ENCODE data around the gene ZXDC.

Gene ZXDC

DNA sequence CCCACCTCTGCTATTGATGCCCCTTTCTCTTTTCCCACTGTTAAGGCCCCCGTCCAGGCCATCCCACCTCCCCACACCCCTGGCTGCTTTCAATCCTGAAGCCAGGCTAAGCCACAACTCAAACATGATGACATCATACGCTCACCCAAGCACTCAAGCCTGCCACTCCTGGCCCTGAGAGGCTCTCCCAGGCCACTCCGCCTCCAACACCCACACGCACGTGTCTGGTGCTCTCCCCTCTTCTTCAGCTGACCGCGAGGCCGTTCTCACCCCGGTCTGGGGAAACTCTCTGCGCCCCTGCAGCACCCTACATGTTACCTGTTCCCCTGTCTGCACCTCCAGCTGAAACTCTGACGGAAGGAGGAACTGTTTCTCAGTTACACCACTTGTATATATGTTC is 6.2 kb downstream of the ZXDC start:
- H3K9ac ChIP-seq (ENCODE audit: low read length in 2 of 2): no peak overlapping the region
- no peaks in the 10 kb centered on the region for H3K27me3 ChIP-seq (ENCODE audit: control insufficient read depth in 1 of 2, insufficient read depth in 2 of 2, low read length in 2 of 2)
- no peak overlapping the region for H3K27ac ChIP-seq (ENCODE audit: low read length)
- peaks cover 41% of the 10 kb centered on the region for H3K4me1 ChIP-seq (ENCODE audit: control insufficient read depth, insufficient read depth, low read length)
- peaks cover 62 to 65% of the 10 kb centered on the region in 2 donors for H3K36me3 ChIP-seq (ENCODE audit: control insufficient read depth in 2 of 2, insufficient read depth in 2 of 2, low read length in 2 of 2)
- H3K9me3 ChIP-seq (ENCODE audit: control insufficient read depth in 2 of 2, low read length in 2 of 2): no peaks in the 10 kb centered on the region
- H3K4me3 ChIP-seq (ENCODE audit: low read length in 2 of 2): no peak overlapping the region

DNA sequence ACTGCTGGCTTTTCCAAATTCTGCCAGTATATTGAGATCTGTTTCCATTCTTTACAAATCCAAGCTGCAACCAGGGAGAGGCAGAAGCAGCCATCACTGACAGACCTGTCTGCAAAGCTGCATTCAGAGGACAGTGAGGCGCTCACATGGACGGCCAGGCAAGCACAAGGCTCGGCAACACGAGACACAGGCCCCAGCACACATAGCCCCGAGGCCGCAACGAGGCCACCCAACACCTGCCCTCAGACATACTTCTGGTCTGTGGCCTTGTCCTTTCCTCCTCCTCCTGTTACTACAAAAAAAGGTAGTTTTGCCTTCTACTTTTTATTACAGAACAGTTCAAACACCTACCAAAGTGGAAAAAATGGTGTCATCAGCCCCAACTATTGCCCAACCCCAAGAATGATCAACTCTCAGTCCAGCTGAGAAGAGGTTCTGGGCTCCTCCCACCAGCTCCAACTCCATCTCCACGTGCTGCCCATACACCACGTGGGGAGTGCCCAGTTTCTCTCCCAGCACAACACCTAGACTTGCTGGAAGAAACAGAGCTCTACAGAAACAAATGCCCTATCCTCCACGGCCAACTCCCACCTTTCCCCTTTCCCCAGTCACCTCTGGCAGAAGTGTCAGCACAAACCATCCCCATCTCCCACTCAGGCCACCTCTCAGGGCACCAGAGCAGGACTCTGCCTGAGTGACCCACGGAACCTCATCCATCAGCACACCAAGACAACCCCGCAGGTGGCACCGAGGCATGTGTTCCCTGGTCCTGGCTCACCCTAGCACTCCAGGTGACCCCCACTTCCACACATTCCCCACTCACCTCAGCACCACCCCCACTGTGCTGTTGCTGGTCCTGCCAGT is 7.4 kb downstream of the ZXDC start:
- Histone ChIP-seq H3K9ac (ENCODE audit: low read length in 2 of 2) (no peak overlapping the region), H3K4me3 (ENCODE audit: low read length in 2 of 2) (no peak overlapping the region), H3K36me3 (ENCODE audit: control insufficient read depth in 2 of 2, insufficient read depth in 2 of 2, low read length in 2 of 2) (peaks cover 72 to 73% of the 10 kb centered on the region in 2 donors), H3K9me3 (ENCODE audit: control insufficient read depth in 2 of 2, low read length in 2 of 2) (no peaks in the 10 kb centered on the region), H3K4me1 (ENCODE audit: control insufficient read depth, insufficient read depth, low read length) (peaks cover 30% of the 10 kb centered on the region), H3K27me3 (ENCODE audit: control insufficient read depth in 1 of 2, insufficient read depth in 2 of 2, low read length in 2 of 2) (no peaks in the 10 kb centered on the region), H3K27ac (ENCODE audit: low read length) (no peak overlapping the region)

DNA sequence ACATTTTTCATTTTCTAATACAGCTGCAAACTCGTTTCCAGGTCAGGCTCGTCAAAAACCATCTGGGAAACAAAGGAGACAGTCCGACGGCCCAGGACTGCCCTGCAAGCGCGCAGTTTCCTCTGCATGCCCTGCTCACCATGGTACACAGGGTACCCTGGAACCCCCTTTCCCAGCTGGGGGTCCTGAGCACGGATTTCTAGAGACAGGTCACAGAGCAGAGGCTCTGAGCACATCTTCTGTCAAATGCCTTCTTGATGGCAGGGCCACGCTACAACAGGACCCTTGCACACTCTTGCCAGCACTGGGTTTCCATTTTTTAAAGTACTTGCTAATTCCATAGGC is 8.1 kb downstream of the ZXDC start:
- peaks cover 23% of the 10 kb centered on the region for H3K4me1 ChIP-seq (ENCODE audit: control insufficient read depth, insufficient read depth, low read length)
- H3K36me3 ChIP-seq (ENCODE audit: control insufficient read depth in 2 of 2, insufficient read depth in 2 of 2, low read length in 2 of 2): peaks cover 74 to 75% of the 10 kb centered on the region in 2 donors
- H3K27me3 ChIP-seq (ENCODE audit: control insufficient read depth in 1 of 2, insufficient read depth in 2 of 2, low read length in 2 of 2): no peaks in the 10 kb centered on the region
- H3K4me3 ChIP-seq (ENCODE audit: low read length in 2 of 2): no peak overlapping the region
- H3K27ac ChIP-seq (ENCODE audit: low read length): no peak overlapping the region
- H3K9me3 ChIP-seq (ENCODE audit: control insufficient read depth in 2 of 2, low read length in 2 of 2): no peaks in the 10 kb centered on the region
- H3K9ac ChIP-seq (ENCODE audit: low read length in 2 of 2): no peak overlapping the region

DNA sequence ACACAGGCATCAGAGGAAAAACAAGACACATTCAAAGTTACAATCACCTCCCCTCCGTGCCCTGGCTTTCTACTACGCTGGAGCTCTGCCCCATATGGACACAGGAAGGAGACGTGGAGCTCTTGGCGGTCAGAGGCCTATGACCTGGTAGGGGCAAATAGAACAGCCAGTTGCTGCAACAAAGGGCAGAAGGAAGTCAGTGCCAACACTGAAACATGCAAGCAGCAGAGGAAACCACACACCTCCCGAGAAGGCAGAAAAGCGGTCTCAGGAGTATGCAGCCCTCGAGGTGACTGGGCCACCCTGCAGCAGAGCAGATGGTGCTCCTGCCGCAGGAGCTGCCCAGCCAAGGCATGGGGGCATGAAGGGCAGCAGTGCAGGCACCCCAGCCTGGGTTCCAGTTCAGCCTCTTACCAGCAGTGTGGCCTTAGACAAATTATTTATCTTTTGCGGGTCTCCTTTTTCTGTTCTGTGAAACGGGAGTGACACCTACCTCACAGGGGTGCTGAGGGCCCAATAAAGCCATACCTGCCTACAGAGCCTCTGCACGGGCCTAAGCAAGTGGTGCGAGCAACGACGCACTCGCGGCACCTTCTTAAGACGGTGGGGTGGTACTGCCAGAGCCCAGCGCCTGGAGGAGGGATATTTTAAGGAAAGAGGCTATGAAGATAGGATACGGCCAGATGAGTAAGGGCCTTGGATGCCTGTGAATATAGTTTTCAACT is 8.6 kb downstream of the ZXDC start:
- no peaks in the 10 kb centered on the region for H3K27me3 ChIP-seq (ENCODE audit: control insufficient read depth in 1 of 2, insufficient read depth in 2 of 2, low read length in 2 of 2)
- no peak overlapping the region for H3K9ac ChIP-seq (ENCODE audit: low read length in 2 of 2)
- no peak overlapping the region for H3K27ac ChIP-seq (ENCODE audit: low read length)
- H3K36me3 ChIP-seq (ENCODE audit: control insufficient read depth in 2 of 2, insufficient read depth in 2 of 2, low read length in 2 of 2): peaks cover 79 to 80% of the 10 kb centered on the region in 2 donors
- H3K4me1 ChIP-seq (ENCODE audit: control insufficient read depth, insufficient read depth, low read length): peaks cover 17% of the 10 kb centered on the region
- no peaks in the 10 kb centered on the region for H3K9me3 ChIP-seq (ENCODE audit: control insufficient read depth in 2 of 2, low read length in 2 of 2)
- no peak overlapping the region for H3K4me3 ChIP-seq (ENCODE audit: low read length in 2 of 2)

DNA sequence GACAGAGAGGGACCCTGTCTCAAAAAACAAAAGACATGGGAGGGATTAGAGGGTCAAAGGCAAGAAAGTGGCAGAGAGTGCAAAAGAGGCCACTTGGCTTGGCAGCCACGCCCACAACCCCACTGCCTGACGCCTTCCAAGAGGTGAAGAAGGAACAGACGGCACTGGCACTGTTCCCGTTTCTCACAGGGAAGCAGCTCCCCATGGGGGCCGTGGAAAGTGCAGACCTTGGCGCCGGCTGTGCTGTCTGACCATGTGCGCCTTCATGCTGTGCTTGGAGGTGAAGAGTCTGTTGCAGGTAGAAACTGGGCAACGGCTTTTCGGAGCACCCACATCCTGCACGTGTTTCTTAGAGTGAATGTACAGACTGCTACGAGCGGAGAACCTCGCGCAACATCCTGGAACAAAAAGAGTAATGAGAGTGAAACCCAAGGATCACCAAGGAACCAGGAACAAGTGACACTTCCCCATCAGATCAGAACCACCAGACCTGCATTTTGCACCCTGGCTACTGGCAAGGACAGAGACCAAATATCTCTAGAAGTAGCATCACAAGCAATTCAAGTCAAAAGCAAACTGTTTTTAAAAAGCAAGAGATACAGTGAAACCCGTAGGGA is 9.7 kb downstream of the ZXDC start:
- H3K9me3 ChIP-seq (ENCODE audit: control insufficient read depth in 2 of 2, low read length in 2 of 2): no peaks in the 10 kb centered on the region
- H3K36me3 ChIP-seq (ENCODE audit: control insufficient read depth in 2 of 2, insufficient read depth in 2 of 2, low read length in 2 of 2): peaks cover 85 to 90% of the 10 kb centered on the region in 2 donors
- H3K9ac ChIP-seq (ENCODE audit: low read length in 2 of 2): no peak overlapping the region
- no peak overlapping the region for H3K4me3 ChIP-seq (ENCODE audit: low read length in 2 of 2)
- no peak overlapping the region for H3K27ac ChIP-seq (ENCODE audit: low read length)
- H3K27me3 ChIP-seq (ENCODE audit: control insufficient read depth in 1 of 2, insufficient read depth in 2 of 2, low read length in 2 of 2): no peaks in the 10 kb centered on the region
- H3K4me1 ChIP-seq (ENCODE audit: control insufficient read depth, insufficient read depth, low read length): peaks cover 9% of the 10 kb centered on the region

DNA sequence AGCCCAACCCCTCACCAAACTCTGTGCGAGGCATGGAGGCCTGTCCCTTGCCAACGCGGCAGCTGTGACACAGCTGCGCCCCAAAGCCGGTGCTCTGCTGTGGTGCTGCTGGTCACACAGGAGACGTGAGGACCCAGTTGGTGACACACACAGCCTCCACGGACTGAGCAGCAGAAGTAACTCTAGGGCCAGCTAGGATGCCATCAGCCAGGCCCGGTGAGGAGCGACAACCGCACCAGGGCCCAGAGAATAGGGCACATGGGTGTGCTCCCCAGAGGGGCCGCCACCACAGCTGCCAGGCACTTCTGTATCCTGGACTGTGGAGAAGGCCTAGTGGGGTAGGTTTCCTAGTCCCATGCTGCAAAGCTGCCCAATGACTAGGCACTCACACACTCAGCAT is 10.7 kb downstream of the ZXDC start:
- H3K9me3 ChIP-seq (ENCODE audit: control insufficient read depth in 2 of 2, low read length in 2 of 2): no peaks in the 10 kb centered on the region
- peaks cover 9% of the 10 kb centered on the region for H3K4me1 ChIP-seq (ENCODE audit: control insufficient read depth, insufficient read depth, low read length)
- no peaks in the 10 kb centered on the region for H3K27me3 ChIP-seq (ENCODE audit: control insufficient read depth in 1 of 2, insufficient read depth in 2 of 2, low read length in 2 of 2)
- peaks cover 84 to 87% of the 10 kb centered on the region in 2 donors for H3K36me3 ChIP-seq (ENCODE audit: control insufficient read depth in 2 of 2, insufficient read depth in 2 of 2, low read length in 2 of 2)
- H3K9ac ChIP-seq (ENCODE audit: low read length in 2 of 2): no peak overlapping the region
- no peak overlapping the region for H3K4me3 ChIP-seq (ENCODE audit: low read length in 2 of 2)
- H3K27ac ChIP-seq (ENCODE audit: low read length): no peak overlapping the region

DNA sequence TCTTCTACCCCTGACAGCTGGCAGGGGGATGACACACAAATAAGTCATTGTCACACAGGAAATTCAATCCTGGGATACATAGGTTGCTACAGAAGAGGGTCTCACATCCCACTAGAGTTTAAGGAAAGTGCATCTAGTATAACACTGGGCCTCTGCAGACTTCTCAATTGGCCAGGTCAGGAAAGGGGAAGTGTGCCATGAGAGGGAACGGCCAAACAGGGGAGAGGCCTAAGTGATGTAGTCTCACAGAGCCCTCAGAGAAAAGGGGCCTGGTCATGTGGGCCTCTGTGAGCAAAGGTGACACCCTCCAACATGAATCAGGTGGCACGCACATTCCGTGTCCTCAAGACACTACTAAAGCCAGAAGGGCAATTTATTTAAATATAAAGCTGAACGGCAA is 11.2 kb downstream of the ZXDC start:
- Histone ChIP-seq H3K9me3 (ENCODE audit: control insufficient read depth in 2 of 2, low read length in 2 of 2) (no peaks in the 10 kb centered on the region), H3K4me1 (ENCODE audit: control insufficient read depth, insufficient read depth, low read length) (peaks cover 9% of the 10 kb centered on the region), H3K9ac (ENCODE audit: low read length in 2 of 2) (no peak overlapping the region), H3K4me3 (ENCODE audit: low read length in 2 of 2) (no peak overlapping the region), H3K36me3 (ENCODE audit: control insufficient read depth in 2 of 2, insufficient read depth in 2 of 2, low read length in 2 of 2) (peaks cover 85 to 87% of the 10 kb centered on the region in 2 donors), H3K27me3 (ENCODE audit: control insufficient read depth in 1 of 2, insufficient read depth in 2 of 2, low read length in 2 of 2) (no peaks in the 10 kb centered on the region), H3K27ac (ENCODE audit: low read length) (no peak overlapping the region)

DNA sequence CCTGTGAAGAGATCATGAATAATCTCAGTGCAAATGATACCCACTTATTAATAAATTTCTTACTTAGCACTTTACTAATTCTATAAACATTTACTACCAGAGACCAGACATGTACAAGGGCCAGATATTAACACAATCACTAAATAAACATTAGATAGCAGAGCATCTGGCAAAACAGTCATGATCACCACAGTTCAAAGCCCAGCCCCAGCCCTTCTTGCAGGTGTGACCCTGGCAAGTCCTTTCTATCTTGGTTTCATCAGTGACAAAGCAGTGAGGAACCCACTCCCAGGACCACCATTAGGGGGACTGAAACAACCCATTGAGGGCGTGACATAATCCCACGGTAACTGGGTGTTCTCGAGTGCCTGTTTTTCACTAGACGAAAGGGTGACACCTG is 11.6 kb downstream of the ZXDC start:
- Histone ChIP-seq H3K36me3 (ENCODE audit: control insufficient read depth in 2 of 2, insufficient read depth in 2 of 2, low read length in 2 of 2) (peaks cover 85 to 87% of the 10 kb centered on the region in 2 donors), H3K27ac (ENCODE audit: low read length) (no peak overlapping the region), H3K9ac (ENCODE audit: low read length in 2 of 2) (no peak overlapping the region), H3K9me3 (ENCODE audit: control insufficient read depth in 2 of 2, low read length in 2 of 2) (no peaks in the 10 kb centered on the region), H3K4me3 (ENCODE audit: low read length in 2 of 2) (no peak overlapping the region), H3K27me3 (ENCODE audit: control insufficient read depth in 1 of 2, insufficient read depth in 2 of 2, low read length in 2 of 2) (no peaks in the 10 kb centered on the region), H3K4me1 (ENCODE audit: control insufficient read depth, insufficient read depth, low read length) (peaks cover 9% of the 10 kb centered on the region)

DNA sequence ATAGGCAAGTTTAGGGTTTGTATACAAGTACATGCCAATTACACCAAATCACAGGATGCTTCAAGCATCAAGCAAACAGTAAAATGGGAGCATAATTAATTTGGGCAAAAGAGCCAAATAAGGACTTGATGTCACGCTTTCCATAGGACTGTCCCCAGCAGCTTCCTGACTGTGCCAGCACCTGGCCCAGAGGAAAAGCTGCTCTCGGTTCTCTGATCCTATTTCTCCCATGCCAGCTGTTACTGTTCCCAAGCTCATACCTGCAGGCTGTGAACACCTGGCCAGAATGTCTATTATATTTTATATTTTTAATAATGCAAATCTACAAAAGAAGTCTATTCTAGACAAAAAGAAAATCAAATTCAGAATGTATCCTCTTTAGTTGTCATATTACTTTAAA is 12.2 kb downstream of the ZXDC start:
- Histone ChIP-seq H3K4me3 (ENCODE audit: low read length in 2 of 2) (no peak overlapping the region), H3K4me1 (ENCODE audit: control insufficient read depth, insufficient read depth, low read length) (peaks cover 9% of the 10 kb centered on the region), H3K9ac (ENCODE audit: low read length in 2 of 2) (no peak overlapping the region), H3K27ac (ENCODE audit: low read length) (no peak overlapping the region), H3K9me3 (ENCODE audit: control insufficient read depth in 2 of 2, low read length in 2 of 2) (no peaks in the 10 kb centered on the region), H3K36me3 (ENCODE audit: control insufficient read depth in 2 of 2, insufficient read depth in 2 of 2, low read length in 2 of 2) (peaks cover 81 to 86% of the 10 kb centered on the region in 2 donors), H3K27me3 (ENCODE audit: control insufficient read depth in 1 of 2, insufficient read depth in 2 of 2, low read length in 2 of 2) (no peaks in the 10 kb centered on the region)

DNA sequence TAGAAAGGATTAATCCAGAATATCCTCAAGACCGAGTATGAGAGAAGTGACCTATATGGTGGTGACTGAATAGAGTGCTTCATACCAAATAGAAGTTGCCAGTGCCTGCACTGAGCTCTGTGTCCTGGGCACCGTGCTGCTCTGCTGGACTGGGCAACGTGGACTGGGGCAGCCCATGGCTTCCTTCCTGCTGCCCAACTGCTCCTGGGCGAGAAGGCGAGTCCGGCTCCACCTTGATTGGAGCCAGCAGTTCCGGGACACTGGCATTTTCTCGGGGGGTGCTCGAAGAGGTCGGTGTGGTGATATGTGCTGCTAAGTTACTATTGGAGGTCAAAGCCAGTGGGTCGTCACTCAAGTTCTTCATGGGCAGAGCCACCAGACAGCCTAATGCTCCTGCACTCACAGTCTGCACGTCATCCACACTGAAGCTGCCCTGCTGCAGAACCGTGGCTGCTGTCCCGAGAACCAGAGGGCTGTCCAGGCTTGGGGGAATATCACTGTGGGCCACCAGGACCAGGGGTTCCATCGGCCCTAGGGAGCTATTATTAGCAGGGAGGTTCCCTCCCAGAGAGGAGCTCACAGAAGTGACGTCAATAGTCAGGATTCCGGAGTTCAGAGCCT is 14.1 kb downstream of the ZXDC start:
- Histone ChIP-seq H3K4me3 (ENCODE audit: low read length in 2 of 2) (no peak overlapping the region), H3K36me3 (ENCODE audit: control insufficient read depth in 2 of 2, insufficient read depth in 2 of 2, low read length in 2 of 2) (peaks cover 74 to 84% of the 10 kb centered on the region in 2 donors), H3K4me1 (ENCODE audit: control insufficient read depth, insufficient read depth, low read length) (peaks cover 2% of the 10 kb centered on the region), H3K9ac (ENCODE audit: low read length in 2 of 2) (no peak overlapping the region), H3K9me3 (ENCODE audit: control insufficient read depth in 2 of 2, low read length in 2 of 2) (no peaks in the 10 kb centered on the region), H3K27ac (ENCODE audit: low read length) (no peak overlapping the region), H3K27me3 (ENCODE audit: control insufficient read depth in 1 of 2, insufficient read depth in 2 of 2, low read length in 2 of 2) (no peaks in the 10 kb centered on the region)

Data from stomach smooth muscle (tissue), 2 donors.